MM.1S (cell line): Measurements from ENCODE around the gene MARK4.

Source experiments
- DNase-seq: peaks from one replicate; pipeline ENCODE4 v3.0.0-alpha.2; 2015
- H2AFZ ChIP-seq: fragments of 300-600 bp; sonication (generic); 2 replicates; pipeline ENCODE4 v1.6.0; 2016; ENCODE audit warnings: antibody characterized with exemption, low read length
- H3F3A ChIP-seq: fragments of 300-600 bp; sonication (generic); 2 replicates; pipeline ENCODE4 v1.6.1; 2016; ENCODE audit warnings: mild to moderate bottlenecking, antibody characterized with exemption, low read length, moderate library complexity, mixed read lengths; ENCODE audit not compliant: insufficient read depth
- H3K27ac ChIP-seq: fragments of 300-600 bp; sonication (generic); 2 replicates; pipeline ENCODE4 v1.5.1; 2016; ENCODE audit warnings: mild to moderate bottlenecking, low read length
- H3K27me3 ChIP-seq: fragments of 300-600 bp; sonication (generic); replicated peaks from 2 replicates; pipeline ENCODE4 v1.6.0; 2016; ENCODE audit warnings: low read length; ENCODE audit not compliant: insufficient read depth
- H3K36me3 ChIP-seq: fragments of 300-600 bp; sonication (generic); replicated peaks from 2 replicates; pipeline ENCODE4 v1.6.1; 2016; ENCODE audit warnings: mild to moderate bottlenecking, low read length, mixed read lengths; ENCODE audit not compliant: insufficient read depth
- H3K4me1 ChIP-seq: fragments of 300-600 bp; sonication (generic); 2 replicates; pipeline ENCODE4 v1.6.1; 2016; ENCODE audit warnings: low read length, mixed read lengths
- H3K4me2 ChIP-seq: fragments of 300-600 bp; sonication (generic); 2 replicates; pipeline ENCODE4 v1.6.0; 2016; ENCODE audit warnings: low read depth, low read length
- H3K4me3 ChIP-seq: fragments of 300-600 bp; sonication (generic); 2 replicates; pipeline ENCODE4 v1.5.1; 2016; ENCODE audit warnings: low read length, mixed read lengths
- H3K79me2 ChIP-seq: fragments of 300-600 bp; sonication (generic); 2 replicates; pipeline ENCODE4 v1.6.1; 2016; ENCODE audit warnings: mixed run types, low read length, mixed read lengths
- H3K9ac ChIP-seq: fragments of 300-600 bp; sonication (generic); 2 replicates; pipeline ENCODE4 v1.6.1; 2016; ENCODE audit warnings: low read length, mixed read lengths
- H3K9me2 ChIP-seq: fragments of 300-600 bp; sonication (generic); replicated peaks from 2 replicates; pipeline ENCODE4 v1.6.1; 2016; ENCODE audit warnings: mild to moderate bottlenecking, low read length, mixed read lengths; ENCODE audit not compliant: insufficient read depth
- H3K9me3 ChIP-seq: fragments of 300-600 bp; sonication (generic); replicated peaks from 2 replicates; pipeline ENCODE4 v1.6.1; 2016; ENCODE audit warnings: mild to moderate bottlenecking, low read length, mixed read lengths; ENCODE audit not compliant: insufficient read depth
- H4K20me1 ChIP-seq: fragments of 300-600 bp; sonication (generic); 2 replicates; pipeline ENCODE4 v1.6.1; 2016; ENCODE audit warnings: mild to moderate bottlenecking, low read length, moderate library complexity, mixed read lengths; ENCODE audit not compliant: insufficient read depth
- CTCF ChIP-seq: fragments of 300-600 bp; sonication (generic); IDR thresholded peaks from 2 replicates; pipeline ENCODE4 v1.5.1; 2016; ENCODE audit warnings: antibody characterized with exemption, low read length, mixed read lengths
- EZH2 ChIP-seq: fragments of 300-600 bp; sonication (generic); optimal IDR thresholded peaks from 2 replicates; pipeline ENCODE3; 2017; ENCODE audit warnings: low read depth, mild to moderate bottlenecking, antibody characterized with exemption, low read length, mixed read lengths
- EZH2phosphoT487 ChIP-seq: fragments of 300-600 bp; sonication (generic); IDR thresholded peaks from 2 replicates; pipeline ENCODE4 v1.6.1; 2018; ENCODE audit warnings: antibody characterized with exemption, low read length

Gene MARK4

GRCh38 chr19:45262570-45262969 is 11.5 kb downstream of the MARK4 start:
- Histone ChIP-seq H3K27me3 (no peaks in the 10 kb centered on the region), H3K27ac (no peak overlapping the region), H3K4me1 (0 out of 2 replicates have a peak, but pooled peaks cover 8% of the 10 kb centered on the region), H3K9me2 (no peaks in the 10 kb centered on the region), H3K4me2 (no peak overlapping the region), H3K36me3 (no peaks in the 10 kb centered on the region), H3K4me3 (no peak overlapping the region), H3K9ac (no peak overlapping the region), H3K79me2 (no peaks in the 10 kb centered on the region), H3F3A (no peaks in the 10 kb centered on the region), H3K9me3 (no peaks in the 10 kb centered on the region), H4K20me1 (no peaks in the 10 kb centered on the region), H2AFZ (no peak overlapping the region)
- TF ChIP-seq CTCF (no peak), EZH2 (no peak), EZH2phosphoT487 (no peak)
- DNase-seq: no peak

- H3K4me2 ChIP-seq: no peak overlapping the region
Observed at GRCh38 chr19:45263013-45263412, 11.9 kb downstream of the MARK4 start.

GRCh38 chr19:45264781-45265317 is 13.8 kb downstream of the MARK4 start:
- TF ChIP-seq EZH2phosphoT487 (no peak), EZH2 (no peak), CTCF (no peak)
- Histone ChIP-seq H3K27ac (no peak overlapping the region; the same call in 1 of the 2 replicates), H3K27me3 (no peaks in the 10 kb centered on the region), H2AFZ (no peak overlapping the region), H3K9me2 (no peaks in the 10 kb centered on the region), H3K9ac (no peak overlapping the region), H3K4me2 (no peak overlapping the region), H4K20me1 (no peaks in the 10 kb centered on the region), H3F3A (no peaks in the 10 kb centered on the region), H3K36me3 (no peaks in the 10 kb centered on the region), H3K4me3 (no peak overlapping the region), H3K9me3 (no peaks in the 10 kb centered on the region), H3K79me2 (no peaks in the 10 kb centered on the region), H3K4me1 (0 out of 2 replicates have a peak, but pooled peaks cover 8% of the 10 kb centered on the region)
- no peak for DNase-seq

More at GRCh38 chr19:45263013-45263412, 11.9 kb downstream of the MARK4 start:
- Histone ChIP-seq H3K79me2 (no peaks in the 10 kb centered on the region), H3K9ac (no peak overlapping the region), H4K20me1 (no peaks in the 10 kb centered on the region), H3K4me1 (0 out of 2 replicates have a peak, but pooled peaks cover 8% of the 10 kb centered on the region), H3K4me3 (no peak overlapping the region), H3K27ac (no peak overlapping the region), H2AFZ (no peak overlapping the region), H3K36me3 (no peaks in the 10 kb centered on the region), H3F3A (no peaks in the 10 kb centered on the region), H3K27me3 (no peaks in the 10 kb centered on the region), H3K9me3 (no peaks in the 10 kb centered on the region), H3K9me2 (no peaks in the 10 kb centered on the region)
- TF ChIP-seq CTCF: no peak
- no peak for TF ChIP-seq EZH2phosphoT487
- TF ChIP-seq EZH2: no peak
- no peak for DNase-seq
